Transverse colon (tissue), 4 donors: ENCODE measurements around the gene PTH1R. TPM values are rescaled to one million over a fixed set of nuclear protein-coding genes. Genes with fewer than 3 reads are reported as not detected.

ENCODE experiments used
- DNase-seq: peaks from one replicate; pipeline ENCODE4 v3.0.0-alpha.2; 2019
- H3K27ac ChIP-seq, 4 donors: fragments of 200-600 bp; sonication (generic); 2 replicates each; pipeline ENCODE4 v1.5.1; 2016 to 2018; ENCODE audit warnings: inconsistent platforms in 4 of 4
- H3K27me3 ChIP-seq: fragments of 200-600 bp; sonication (generic); 2 replicates; pipeline ENCODE4 v1.5.1; 2017; ENCODE audit warnings: inconsistent platforms
- H3K36me3 ChIP-seq, 4 donors: fragments of 200-600 bp; sonication (generic); 2 replicates each; pipeline ENCODE4 v1.5.1; 2017 to 2019; ENCODE audit warnings: inconsistent platforms in 4 of 4
- H3K4me1 ChIP-seq, 4 donors: fragments of 200-600 bp; sonication (generic); 2 replicates each; pipeline ENCODE4 v1.5.1; 2017 to 2020; ENCODE audit warnings: inconsistent platforms in 4 of 4
- H3K4me3 ChIP-seq, 4 donors: fragments of 200-600 bp; sonication (generic); 1 replicate in 1 of 4; 2 replicates in 3 of 4; pipeline versions ENCODE4 v1.5.1 to v1.6.1; 2017 to 2019; ENCODE audit warnings: inconsistent platforms in 4 of 4
- H3K9me3 ChIP-seq, 2 donors: fragments of 200-600 bp; sonication (generic); 2 replicates each; pipeline ENCODE4 v1.5.1; 2017 to 2019; ENCODE audit warnings: inconsistent platforms in 2 of 2
- EP300 ChIP-seq: sonication (generic); formaldehyde crosslinking; IDR thresholded peaks from one replicate; pipeline ENCODE4 v1.6.1; 2017; ENCODE audit warnings: antibody characterized with exemption, low read depth
- POLR2A ChIP-seq: fragments of 450-650 bp; IDR thresholded peaks from one replicate; pipeline ENCODE4 v1.6.1; 2016; ENCODE audit warnings: antibody characterized with exemption, mild to moderate bottlenecking, moderate library complexity
- POLR2AphosphoS5 ChIP-seq, 3 donors: sonication (generic); formaldehyde crosslinking; IDR thresholded peaks; one replicate each; pipeline ENCODE4 v1.6.1; 2016; ENCODE audit warnings: antibody characterized with exemption in 3 of 3
- WGBS, 2 donors: methylation state at CpG; one replicate each; pipeline ENCODE4 v1.1.5; 2018; ENCODE audit warnings: low coverage in 1 of 2; 5-methylcytosine and 5-hydroxymethylcytosine counted together
- in situ Hi-C, 4 donors: fragments of 200-750 bp; cut with MboI; loops; one replicate each; pipeline versions ENCODE4 v1.15.0 to v1.15.1; 2017; ENCODE audit warnings: low sequenced_read_pairs in 3 of 4, low pct_ligation_motif_present in 1 of 4, low pct_unique_long_range_greater_than_20kb in 1 of 4
- intact Hi-C: fragments of 100-400 bp; cut with DNase I; formaldehyde crosslinking; loops from one replicate; pipeline ENCODE4 v1.15.1; 2023; ENCODE audit warnings: low total_unique reads
- total RNA-seq, 4 donors: library from RNA; depleted of rRNA; stranded (reverse); fragments of >200 nt; gene quantifications; one replicate each; pipeline ENCODE4 v1.1.0, GENCODE V29; 2016
- TF ChIP-seq, protein P1 (sequence below), 5 experiments: fragments of 200-600 bp in 3 of 5; fragments of 450-650 bp in 2 of 5; sonication (generic) in 3 of 5; IDR thresholded peaks; 1 replicate in 2 of 5; 2 replicates in 3 of 5; pipeline ENCODE4 v1.5.1; 2016 to 2017; ENCODE audit warnings: antibody characterized with exemption in 5 of 5, inconsistent platforms in 3 of 5, mild to moderate bottlenecking in 2 of 5, moderate library complexity in 1 of 5

The PTH1R gene
- total RNA-seq, 4 donors from 2014 or later: 0.60 to 2.5 (median 1.4) TPM; not detected in 1

DNA sequence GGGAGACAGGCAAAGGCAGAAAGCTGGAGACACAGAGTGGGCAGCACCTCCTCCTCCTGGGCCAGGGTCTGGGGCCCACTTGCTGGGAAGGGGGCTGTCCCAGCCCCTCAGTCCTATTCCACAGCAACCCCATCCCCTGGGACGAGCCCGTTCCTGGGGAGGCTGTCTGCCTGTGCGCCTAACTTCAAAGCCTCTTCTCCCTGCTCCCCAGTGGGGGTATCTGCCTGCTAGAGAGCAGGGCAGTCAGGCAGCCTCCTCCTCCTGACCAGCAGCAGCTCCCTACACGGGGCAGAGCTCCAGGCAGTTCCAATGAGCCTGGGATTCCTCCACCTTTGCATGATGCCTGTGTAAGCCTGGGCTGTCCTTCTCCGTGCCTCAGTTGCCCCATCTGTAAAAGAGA, 6.9 kb downstream of the PTH1R start:
- H3K27ac ChIP-seq: no peak overlapping the region
- H3K27me3 ChIP-seq: peaks cover 57% of the 10 kb centered on the region
- H3K9me3 ChIP-seq: no peaks in the 10 kb centered on the region
- H3K4me1 ChIP-seq: peaks cover 0 to 28% (median 25%) of the 10 kb centered on the region in 4 donors
- TF ChIP-seq POLR2A (no peak), POLR2AphosphoS5 (IDR thresholded peaks at IDR 0.05) (no peak), EP300 (no peak)
- TF ChIP-seq, protein P1, sequence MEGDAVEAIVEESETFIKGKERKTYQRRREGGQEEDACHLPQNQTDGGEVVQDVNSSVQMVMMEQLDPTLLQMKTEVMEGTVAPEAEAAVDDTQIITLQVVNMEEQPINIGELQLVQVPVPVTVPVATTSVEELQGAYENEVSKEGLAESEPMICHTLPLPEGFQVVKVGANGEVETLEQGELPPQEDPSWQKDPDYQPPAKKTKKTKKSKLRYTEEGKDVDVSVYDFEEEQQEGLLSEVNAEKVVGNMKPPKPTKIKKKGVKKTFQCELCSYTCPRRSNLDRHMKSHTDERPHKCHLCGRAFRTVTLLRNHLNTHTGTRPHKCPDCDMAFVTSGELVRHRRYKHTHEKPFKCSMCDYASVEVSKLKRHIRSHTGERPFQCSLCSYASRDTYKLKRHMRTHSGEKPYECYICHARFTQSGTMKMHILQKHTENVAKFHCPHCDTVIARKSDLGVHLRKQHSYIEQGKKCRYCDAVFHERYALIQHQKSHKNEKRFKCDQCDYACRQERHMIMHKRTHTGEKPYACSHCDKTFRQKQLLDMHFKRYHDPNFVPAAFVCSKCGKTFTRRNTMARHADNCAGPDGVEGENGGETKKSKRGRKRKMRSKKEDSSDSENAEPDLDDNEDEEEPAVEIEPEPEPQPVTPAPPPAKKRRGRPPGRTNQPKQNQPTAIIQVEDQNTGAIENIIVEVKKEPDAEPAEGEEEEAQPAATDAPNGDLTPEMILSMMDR (IDR thresholded peaks at IDR 0.05): no peak
- DNase-seq: no peak
- no peak overlapping the region for H3K4me3 ChIP-seq
- intact Hi-C loops (no loop called here), in situ Hi-C loops (no loop called here)
- no peaks in the 10 kb centered on the region for H3K36me3 ChIP-seq
- WGBS, 2 donors: 71% methylated on average over 5 of the region's 5 CpGs; no CpG with 5 or more reads in 1 of the 2 donors

DNA sequence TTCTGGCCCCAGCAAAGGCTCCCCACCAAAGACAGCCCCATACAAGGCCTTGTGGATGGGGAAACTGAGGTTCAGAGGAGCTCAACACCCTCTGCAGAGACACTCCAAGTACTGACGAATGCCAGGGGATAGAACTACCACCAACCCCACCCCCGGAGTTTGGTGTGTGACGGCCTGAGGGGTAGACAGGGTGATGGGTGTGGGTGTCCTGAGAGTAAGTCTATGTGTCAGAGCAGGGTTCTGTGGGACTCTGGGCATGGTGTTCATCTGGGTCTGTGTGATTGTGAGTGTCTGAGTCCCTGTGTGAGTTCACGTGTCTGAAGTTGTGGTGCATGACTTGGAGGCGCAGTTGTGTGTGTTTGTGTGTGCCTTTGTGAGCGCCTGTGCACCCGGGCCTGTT, 7.4 kb downstream of the PTH1R start:
- 82 to 93% methylated on average over 2 to 7 of the region's 7 CpGs for WGBS, 2 donors
- intact Hi-C loops: no loop called here
- H3K9me3 ChIP-seq: no peaks in the 10 kb centered on the region
- no peak overlapping the region for H3K27ac ChIP-seq
- peaks cover 0 to 28% (median 25%) of the 10 kb centered on the region in 4 donors for H3K4me1 ChIP-seq
- no peak for DNase-seq
- peaks cover 56% of the 10 kb centered on the region for H3K27me3 ChIP-seq
- H3K36me3 ChIP-seq: no peaks in the 10 kb centered on the region
- in situ Hi-C loops: no loop called here
- no peak overlapping the region for H3K4me3 ChIP-seq
- no peak for TF ChIP-seq EP300
- TF ChIP-seq, protein P1 (IDR thresholded peaks at IDR 0.05): no peak
- no peak for TF ChIP-seq POLR2AphosphoS5 (IDR thresholded peaks at IDR 0.05)
- no peak for TF ChIP-seq POLR2A

DNA sequence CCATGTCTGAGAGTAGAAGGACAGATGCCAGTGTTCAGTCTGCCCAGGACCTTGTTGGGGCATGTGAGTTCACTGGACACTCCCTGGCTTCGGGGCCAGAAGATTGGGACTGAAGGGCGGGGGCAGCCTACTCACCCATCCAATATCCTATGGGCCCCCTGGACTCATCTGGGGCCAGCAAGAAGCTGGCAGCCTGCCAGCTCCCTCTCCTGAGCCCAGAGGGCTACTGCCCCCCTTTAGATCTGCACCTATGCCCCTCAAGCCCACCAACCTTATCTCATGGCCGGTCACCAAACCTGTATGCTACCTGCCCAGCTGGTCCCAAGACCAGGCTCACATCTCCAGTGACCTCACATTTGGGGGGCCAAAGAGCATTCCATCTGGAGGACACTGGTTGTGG, 8.1 kb downstream of the PTH1R start:
- intact Hi-C loops: no loop called here
- WGBS, 2 donors: 80 to 89% methylated on average over 1 to 3 of the region's 3 CpGs
- H3K27me3 ChIP-seq: peaks cover 49% of the 10 kb centered on the region

DNA sequence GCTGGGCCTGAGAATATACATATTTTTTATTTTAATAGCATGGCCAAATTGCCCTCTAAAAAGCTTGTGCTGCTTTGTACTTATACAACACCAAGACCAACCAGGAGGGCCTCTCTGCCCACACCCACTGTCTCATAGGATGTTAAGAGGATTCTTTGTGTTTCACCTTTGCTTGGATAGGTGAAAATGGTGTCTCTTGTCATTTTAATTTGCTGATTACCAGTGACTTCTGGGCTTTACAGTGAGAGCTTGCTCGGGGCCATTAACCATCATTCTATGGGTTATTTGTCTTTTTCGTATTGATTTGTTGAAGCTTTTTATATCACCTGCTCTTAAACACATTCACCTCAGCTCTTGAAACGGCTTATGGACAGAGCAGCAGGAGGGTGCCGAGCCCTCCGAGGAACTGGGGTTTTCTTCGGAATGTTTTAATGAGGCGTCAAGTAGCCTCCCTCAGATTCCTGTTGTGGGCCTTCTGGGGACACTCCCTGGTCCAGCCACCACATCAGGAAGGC, 10.5 kb downstream of the PTH1R start:
- intact Hi-C loops: no loop called here
- Histone ChIP-seq H3K9me3 (no peaks in the 10 kb centered on the region), H3K27ac (no peak overlapping the region), H3K36me3 (no peaks in the 10 kb centered on the region), H3K4me3 (no peak overlapping the region), H3K27me3 (peaks cover 30% of the 10 kb centered on the region), H3K4me1 (peaks cover 0 to 23% (median 20%) of the 10 kb centered on the region in 4 donors)
- in situ Hi-C loops: no loop called here
- 81 to 95% methylated on average over 6 to 7 of the region's 7 CpGs for WGBS, 2 donors
- TF ChIP-seq POLR2AphosphoS5 (IDR thresholded peaks at IDR 0.05): no peak
- no peak for TF ChIP-seq EP300
- TF ChIP-seq, protein P1 (IDR thresholded peaks at IDR 0.05): no peak
- no peak for TF ChIP-seq POLR2A
- DNase-seq: no peak

More for the DNA sequence above, 8.1 kb downstream of the PTH1R start:
- no peak for DNase-seq
- in situ Hi-C loops: no loop called here
- no peak overlapping the region for H3K4me3 ChIP-seq
- peaks cover 0 to 28% (median 25%) of the 10 kb centered on the region in 4 donors for H3K4me1 ChIP-seq
- no peak overlapping the region for H3K27ac ChIP-seq
- TF ChIP-seq, protein P1 (IDR thresholded peaks at IDR 0.05): no peak
- TF ChIP-seq POLR2A (no peak), POLR2AphosphoS5 (IDR thresholded peaks at IDR 0.05) (no peak), EP300 (no peak)
- no peaks in the 10 kb centered on the region for H3K36me3 ChIP-seq
- no peaks in the 10 kb centered on the region for H3K9me3 ChIP-seq
